A673 (cell line): ENCODE measurements around the gene MRPL12. TPM values are rescaled to one million over a fixed set of nuclear protein-coding genes. Genes with fewer than 3 reads are reported as not detected.

ENCODE experiments used
- BruUV-seq: library from RNA; stranded (reverse); fragments of 400-500 nt; replicated peaks from 2 replicates; lab custom pipeline; 2021; lab: Mats Ljungman, UMichigan
- CTCF ChIA-PET: fragments of 300-600 bp; sonication (Branson Sonifier 250); formaldehyde crosslinking; loops from one replicate; lab custom pipeline; 2022; ENCODE audit warnings: antibody characterized with exemption; lab: Charles Lee
- POLR2A ChIA-PET: fragments of 300-600 bp; sonication (Branson Sonifier 250); formaldehyde crosslinking; loops from one replicate; lab custom pipeline; 2022; ENCODE audit warnings: antibody characterized with exemption; ENCODE audit not compliant: low non-redundant PET; lab: Charles Lee
- DNase-seq: peaks from one replicate; pipeline ENCODE4 v3.0.0-alpha.2; 2015; ENCODE audit warnings: low spot score
- H3K27ac ChIP-seq: fragments of 200-600 bp; sonication (generic); 2 replicates; pipeline ENCODE4 v1.5.1; 2016; ENCODE audit warnings: mixed run types, low read depth, mild to moderate bottlenecking, mixed read lengths, antibody characterized with exemption, low read length; ENCODE audit not compliant: poor library complexity, severe bottlenecking
- H3K27me3 ChIP-seq: fragments of 200-600 bp; sonication (generic); replicated peaks from 2 replicates; pipeline ENCODE4 v1.6.1; 2017; ENCODE audit warnings: mixed run types, low read depth, mild to moderate bottlenecking, mixed read lengths, antibody characterized with exemption, low read length; ENCODE audit not compliant: insufficient read depth, poor library complexity
- H3K36me3 ChIP-seq: fragments of 200-600 bp; sonication (generic); 2 replicates; pipeline ENCODE4 v1.6.1; 2016; ENCODE audit warnings: mixed run types, mild to moderate bottlenecking, mixed read lengths, antibody characterized with exemption, low read length; ENCODE audit not compliant: insufficient read depth, poor library complexity, severe bottlenecking
- H3K4me1 ChIP-seq: fragments of 200-600 bp; sonication (generic); 2 replicates; pipeline ENCODE4 v1.6.1; 2017; ENCODE audit warnings: mixed run types, mild to moderate bottlenecking, mixed read lengths, antibody characterized with exemption, low read length; ENCODE audit not compliant: insufficient read depth, poor library complexity, severe bottlenecking
- H3K4me3 ChIP-seq: fragments of 200-600 bp; sonication (generic); 2 replicates; pipeline ENCODE4 v1.5.1; 2016; ENCODE audit warnings: low read depth, mixed run types, mild to moderate bottlenecking, mixed read lengths, low read length; ENCODE audit not compliant: poor library complexity, severe bottlenecking
- H3K9me3 ChIP-seq: fragments of 200-600 bp; sonication (generic); 2 replicates; pipeline ENCODE4 v1.6.1; 2016; ENCODE audit warnings: mixed run types, low read depth, mild to moderate bottlenecking, mixed read lengths, antibody characterized with exemption, low read length; ENCODE audit not compliant: poor library complexity, severe bottlenecking
- EZH2 ChIP-seq: fragments of 200-600 bp; sonication (generic); IDR thresholded peaks from 2 replicates; pipeline ENCODE4 v1.6.1; 2017; ENCODE audit warnings: borderline replicate concordance, low read depth, mild to moderate bottlenecking, mixed read lengths, antibody characterized with exemption, low read length; ENCODE audit not compliant: poor library complexity, severe bottlenecking
- intact Hi-C: fragments of 100-400 bp; cut with micrococcal nuclease; formaldehyde crosslinking; loops from one replicate; pipeline ENCODE4 v1.10.0; 2022; ENCODE audit not compliant: unreplicated experiment
- total RNA-seq: library from RNA; stranded (reverse); gene quantifications from 2 replicates; pipeline ENCODE4 v1.2.3, GENCODE V29; 2021
- TF ChIP-seq, protein P1 (sequence below): fragments of 300-800, 200-600 bp; sonication (generic); conservative IDR thresholded peaks from 2 replicates; pipeline ENCODE4 v1.5.1; 2017; ENCODE audit warnings: low read depth, mild to moderate bottlenecking, antibody characterized with exemption, low read length, moderate library complexity, mixed read lengths

Gene MRPL12
- total RNA-seq, 1 experiment from 2014 or later: 186 TPM

DNA sequence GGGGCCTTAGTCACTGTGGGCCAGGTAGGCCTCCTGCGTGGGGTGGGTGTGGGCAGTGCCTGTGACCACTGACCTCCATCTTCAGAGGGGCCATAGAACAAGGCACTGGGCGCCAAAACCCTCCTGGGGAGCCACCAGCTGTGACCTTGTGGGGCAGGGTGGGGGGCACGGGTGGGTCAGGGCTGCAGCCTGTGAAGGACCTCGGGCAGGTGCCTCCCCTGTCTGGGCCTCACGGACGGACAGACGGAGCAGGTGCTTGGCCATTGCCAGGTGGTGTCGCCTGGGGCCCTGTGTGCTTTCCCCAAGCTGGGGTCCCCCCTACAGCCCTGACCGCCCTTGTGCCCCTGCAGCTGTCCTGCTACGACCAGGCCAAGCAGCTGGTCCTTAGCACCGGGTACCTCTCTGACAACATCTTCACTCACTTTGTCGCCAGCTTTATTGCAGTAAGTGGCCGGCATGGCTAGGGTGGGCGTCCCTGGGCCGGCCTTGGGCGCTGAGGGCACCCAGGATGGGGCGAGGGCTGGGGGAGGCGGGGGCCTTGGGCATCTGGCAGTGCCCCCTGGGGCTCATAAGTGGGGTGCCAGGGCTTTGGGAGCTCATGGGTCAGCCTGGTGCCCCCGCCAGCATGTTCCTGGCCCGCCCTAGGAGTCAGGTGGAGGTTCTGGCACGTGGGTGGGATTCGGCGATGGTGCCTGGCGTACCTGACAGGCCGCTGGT lies 14.0 kb downstream of the MRPL12 start:
- no peaks in the 10 kb centered on the region for H3K4me1 ChIP-seq
- H3K9me3 ChIP-seq: no peaks in the 10 kb centered on the region
- ChIA-PET CTCF (no interaction called here), POLR2A (no interaction called here)
- BruUV-seq: no TSS peak
- H3K27ac ChIP-seq: no peak overlapping the region
- TF ChIP-seq, protein P1, sequence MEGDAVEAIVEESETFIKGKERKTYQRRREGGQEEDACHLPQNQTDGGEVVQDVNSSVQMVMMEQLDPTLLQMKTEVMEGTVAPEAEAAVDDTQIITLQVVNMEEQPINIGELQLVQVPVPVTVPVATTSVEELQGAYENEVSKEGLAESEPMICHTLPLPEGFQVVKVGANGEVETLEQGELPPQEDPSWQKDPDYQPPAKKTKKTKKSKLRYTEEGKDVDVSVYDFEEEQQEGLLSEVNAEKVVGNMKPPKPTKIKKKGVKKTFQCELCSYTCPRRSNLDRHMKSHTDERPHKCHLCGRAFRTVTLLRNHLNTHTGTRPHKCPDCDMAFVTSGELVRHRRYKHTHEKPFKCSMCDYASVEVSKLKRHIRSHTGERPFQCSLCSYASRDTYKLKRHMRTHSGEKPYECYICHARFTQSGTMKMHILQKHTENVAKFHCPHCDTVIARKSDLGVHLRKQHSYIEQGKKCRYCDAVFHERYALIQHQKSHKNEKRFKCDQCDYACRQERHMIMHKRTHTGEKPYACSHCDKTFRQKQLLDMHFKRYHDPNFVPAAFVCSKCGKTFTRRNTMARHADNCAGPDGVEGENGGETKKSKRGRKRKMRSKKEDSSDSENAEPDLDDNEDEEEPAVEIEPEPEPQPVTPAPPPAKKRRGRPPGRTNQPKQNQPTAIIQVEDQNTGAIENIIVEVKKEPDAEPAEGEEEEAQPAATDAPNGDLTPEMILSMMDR: no peak
- no peak for TF ChIP-seq EZH2
- peaks cover 24% of the 10 kb centered on the region for H3K36me3 ChIP-seq
- intact Hi-C loops: no loop called here
- no peak for DNase-seq
- H3K27me3 ChIP-seq: no peaks in the 10 kb centered on the region
- H3K4me3 ChIP-seq: no peak overlapping the region

DNA sequence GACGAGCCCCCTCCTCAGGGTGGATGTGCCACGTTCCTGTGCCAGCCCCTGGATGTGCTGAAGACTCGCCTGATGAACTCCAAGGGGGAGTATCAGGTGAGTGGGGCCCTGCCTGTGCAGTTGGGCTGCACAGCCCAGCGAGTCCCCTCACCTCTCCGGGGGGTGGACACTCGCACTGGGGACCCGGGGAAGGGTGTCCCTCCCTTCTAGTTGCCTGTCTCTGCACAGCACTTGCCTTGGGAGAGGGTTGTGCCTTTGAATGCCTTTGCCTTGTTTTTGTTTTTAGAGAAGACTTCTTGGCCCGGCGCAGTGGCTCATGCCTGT lies 14.6 kb downstream of the MRPL12 start:
- no peaks in the 10 kb centered on the region for H3K27me3 ChIP-seq
- CTCF ChIA-PET: no interaction called here
- peaks cover 24% of the 10 kb centered on the region for H3K36me3 ChIP-seq
- DNase-seq: no peak
- no peak for TF ChIP-seq EZH2
- TF ChIP-seq, protein P1: no peak
- no peak overlapping the region for H3K27ac ChIP-seq
- POLR2A ChIA-PET: no interaction called here
- intact Hi-C loops: no loop called here
- H3K9me3 ChIP-seq: no peaks in the 10 kb centered on the region
- BruUV-seq: no TSS peak
- no peak overlapping the region for H3K4me3 ChIP-seq
- H3K4me1 ChIP-seq: peaks cover 3% of the 10 kb centered on the region

DNA sequence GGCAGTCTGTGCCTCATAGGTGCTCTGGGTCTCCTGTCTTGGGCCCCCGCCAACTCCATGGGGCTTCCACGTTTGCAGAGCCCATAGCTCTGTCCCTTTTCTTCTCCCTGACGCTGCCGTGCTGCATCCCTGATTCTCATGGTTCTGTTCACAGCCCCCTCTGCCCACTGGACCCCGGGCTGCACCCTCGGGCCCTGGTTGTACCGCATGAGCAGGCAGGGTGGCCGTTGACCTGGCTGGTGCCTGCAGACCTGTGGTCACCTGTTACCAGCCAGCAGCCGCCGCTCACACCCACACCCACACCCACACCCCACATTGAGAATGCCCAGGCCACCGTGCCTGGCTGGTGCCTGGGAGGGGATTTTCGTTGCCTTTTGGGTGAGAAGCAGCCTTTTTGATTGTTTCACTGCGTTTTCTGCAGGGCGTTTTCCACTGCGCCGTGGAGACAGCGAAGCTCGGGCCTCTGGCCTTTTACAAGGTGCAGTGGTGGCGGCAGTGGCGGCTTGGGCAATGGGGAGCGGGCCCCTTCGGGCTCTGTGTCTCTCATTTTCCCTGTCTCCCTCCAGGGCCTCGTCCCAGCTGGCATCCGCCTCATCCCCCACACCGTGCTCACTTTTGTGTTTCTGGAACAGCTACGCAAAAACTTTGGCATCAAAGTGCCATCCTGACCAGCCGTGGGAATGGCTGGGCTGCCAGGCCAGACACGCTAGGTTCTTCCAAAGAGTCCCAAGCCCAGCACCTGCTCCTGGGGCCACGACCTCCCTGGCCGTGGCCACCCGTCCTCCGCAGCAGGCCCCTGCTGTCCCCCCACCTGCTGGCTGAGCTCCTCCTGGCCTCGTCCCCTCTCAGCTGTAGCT lies 16.5 kb downstream of the MRPL12 start:
- Histone ChIP-seq H3K4me3 (no peak overlapping the region), H3K27ac (no peak overlapping the region), H3K4me1 (peaks cover 11% of the 10 kb centered on the region), H3K9me3 (no peaks in the 10 kb centered on the region), H3K27me3 (no peaks in the 10 kb centered on the region), H3K36me3 (peaks cover 17% of the 10 kb centered on the region)
- intact Hi-C loops: no loop called here
- no TSS peak for BruUV-seq
- ChIA-PET CTCF (no interaction called here), POLR2A (interaction anchor here (0.5 kb wide), 1 partner anchor 20 kb away, joined by 9 read pairs; no protein-coding TSS in a partner anchor)
- no peak for TF ChIP-seq EZH2
- TF ChIP-seq, protein P1: no peak
- no peak for DNase-seq
